AG09309 (cell line): ENCODE data around the gene AK5.
A peak's percentile ranks its signal among the peaks of the same experiment; 100 is the strongest.

Experiments
- DNase-seq: peaks from one replicate; pipeline ENCODE4 v3.0.0-alpha.2; 2010; ENCODE audit warnings: low read depth
- H3K4me3 ChIP-seq: 2 replicates; pipeline ENCODE4 v1.5.1; 2011; ENCODE audit warnings: mild to moderate bottlenecking, low read depth, low read length, moderate library complexity; ENCODE audit not compliant: control insufficient read depth
- TF ChIP-seq, protein P1 (sequence below): IDR thresholded peaks from 2 replicates; pipeline ENCODE4 v1.5.1; 2011; ENCODE audit warnings: mild to moderate bottlenecking, low read depth, low read length, inconsistent platforms; ENCODE audit not compliant: insufficient read depth, control insufficient read depth; ENCODE audit errors: missing control alignments

AK5 gene

DNA sequence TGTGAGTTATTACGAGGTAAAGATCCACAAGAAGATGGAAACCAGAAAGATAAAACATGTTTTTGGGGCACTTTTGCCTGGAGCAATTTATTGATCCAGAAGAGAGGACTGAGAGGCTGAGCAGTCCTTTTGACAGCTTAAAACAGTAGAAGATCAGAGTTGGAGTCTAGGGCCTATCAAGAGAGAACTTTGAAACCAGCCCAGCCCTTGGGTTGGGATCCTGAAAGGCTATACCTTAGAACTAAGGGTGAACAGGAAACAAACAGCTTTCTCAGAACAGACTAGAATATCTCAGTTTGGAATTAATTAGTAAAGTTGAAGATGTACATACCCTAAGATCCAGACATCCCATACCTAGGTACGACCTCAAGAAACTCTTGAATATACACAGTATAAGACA lies 311.1 kb downstream of the AK5 start:
- TF ChIP-seq, protein P1, sequence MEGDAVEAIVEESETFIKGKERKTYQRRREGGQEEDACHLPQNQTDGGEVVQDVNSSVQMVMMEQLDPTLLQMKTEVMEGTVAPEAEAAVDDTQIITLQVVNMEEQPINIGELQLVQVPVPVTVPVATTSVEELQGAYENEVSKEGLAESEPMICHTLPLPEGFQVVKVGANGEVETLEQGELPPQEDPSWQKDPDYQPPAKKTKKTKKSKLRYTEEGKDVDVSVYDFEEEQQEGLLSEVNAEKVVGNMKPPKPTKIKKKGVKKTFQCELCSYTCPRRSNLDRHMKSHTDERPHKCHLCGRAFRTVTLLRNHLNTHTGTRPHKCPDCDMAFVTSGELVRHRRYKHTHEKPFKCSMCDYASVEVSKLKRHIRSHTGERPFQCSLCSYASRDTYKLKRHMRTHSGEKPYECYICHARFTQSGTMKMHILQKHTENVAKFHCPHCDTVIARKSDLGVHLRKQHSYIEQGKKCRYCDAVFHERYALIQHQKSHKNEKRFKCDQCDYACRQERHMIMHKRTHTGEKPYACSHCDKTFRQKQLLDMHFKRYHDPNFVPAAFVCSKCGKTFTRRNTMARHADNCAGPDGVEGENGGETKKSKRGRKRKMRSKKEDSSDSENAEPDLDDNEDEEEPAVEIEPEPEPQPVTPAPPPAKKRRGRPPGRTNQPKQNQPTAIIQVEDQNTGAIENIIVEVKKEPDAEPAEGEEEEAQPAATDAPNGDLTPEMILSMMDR, result no peak
- H3K4me3 ChIP-seq, result no peak overlapping the region
- no peak for DNase-seq

DNA sequence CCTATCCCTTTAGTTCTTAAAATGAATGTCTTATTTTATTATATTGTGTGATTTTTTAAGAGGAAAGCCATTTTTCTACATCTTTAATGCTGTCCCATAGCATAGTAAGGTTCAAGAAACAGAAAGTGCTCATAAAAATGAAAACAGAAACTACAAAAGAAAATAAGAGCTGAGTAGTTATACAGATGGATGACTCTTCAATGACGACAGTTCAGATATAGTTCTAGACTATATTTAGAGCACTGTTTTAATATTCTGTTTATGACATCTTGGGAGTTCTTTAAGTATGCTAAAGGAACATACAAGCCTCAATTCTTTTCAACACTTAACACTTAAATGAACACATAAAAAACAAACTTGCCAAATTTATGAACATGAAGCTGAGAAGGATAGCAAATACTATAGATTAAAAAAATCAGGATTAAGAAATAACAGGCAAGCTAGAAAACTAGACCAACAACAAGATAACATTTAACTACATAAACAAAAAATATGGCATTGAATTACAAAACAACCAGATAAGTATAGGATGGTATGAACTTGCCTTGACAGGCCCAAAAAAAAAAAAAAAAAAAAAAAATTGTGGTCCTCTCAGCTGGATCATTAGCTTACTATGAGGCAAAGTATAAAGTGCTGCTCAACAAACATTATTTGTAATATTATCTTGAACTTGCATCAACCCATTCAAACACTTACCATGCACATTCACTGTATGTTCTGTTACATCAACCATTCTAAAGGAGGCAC lies 312.7 kb downstream of the AK5 start:
- TF ChIP-seq, protein P1, result no peak
- no peak overlapping the region for H3K4me3 ChIP-seq
- DNase-seq, result no peak

DNA sequence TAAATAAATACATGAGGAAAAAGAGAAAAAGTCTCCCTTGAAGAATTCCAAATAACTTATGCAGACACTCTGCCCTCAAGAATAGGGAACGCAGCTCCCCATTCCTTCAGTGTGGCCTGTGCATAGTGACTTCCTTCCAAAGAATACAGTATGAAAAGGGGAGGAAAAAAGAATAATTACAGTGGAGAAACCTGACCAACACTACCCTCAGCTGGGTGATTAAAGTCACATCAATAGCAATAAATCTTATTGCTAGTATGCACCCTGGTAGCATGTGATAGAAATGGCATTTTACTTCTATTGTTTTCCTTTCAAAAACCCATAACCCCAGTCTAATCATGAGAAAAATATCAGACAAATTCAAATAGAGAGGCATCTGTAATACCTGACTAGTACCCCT lies 315.5 kb downstream of the AK5 start:
- H3K4me3 ChIP-seq, result no peak overlapping the region
- DNase-seq, result no peak

DNA sequence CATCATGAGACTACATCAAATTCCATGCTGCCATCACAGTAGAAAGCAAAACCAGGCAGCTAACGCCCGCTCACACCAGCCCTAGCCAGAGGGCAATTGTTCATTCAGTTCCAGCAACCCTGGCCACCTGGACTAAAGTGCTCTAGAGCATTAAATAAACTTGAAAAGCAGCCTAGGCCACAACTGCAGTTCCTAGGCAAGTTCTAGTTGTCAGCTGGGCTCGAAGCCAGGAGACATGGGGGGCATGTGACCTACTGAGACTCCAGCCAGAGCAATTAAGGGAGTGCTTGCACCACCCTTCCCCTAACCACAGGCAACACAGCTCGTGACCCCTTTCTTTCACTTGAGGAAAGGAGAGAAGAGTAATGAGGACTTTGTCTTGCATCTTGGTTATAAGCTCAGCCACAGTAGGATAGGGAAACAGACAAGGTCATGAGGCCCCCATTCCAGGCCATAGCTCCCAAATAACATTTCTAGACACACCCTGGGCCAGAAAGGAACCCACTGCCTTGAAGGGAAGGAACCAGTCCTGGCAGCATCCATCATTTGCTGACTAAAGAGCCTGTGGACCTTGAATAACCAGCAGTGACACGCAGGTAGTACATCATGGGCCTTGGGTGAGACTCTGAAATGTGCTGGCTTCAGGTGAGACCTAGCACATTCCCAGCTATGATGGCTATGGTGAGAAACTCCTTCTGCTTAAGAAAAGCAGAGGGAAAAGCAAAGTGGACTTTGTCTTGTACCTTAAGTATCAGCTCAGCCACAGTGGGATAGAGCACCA lies 323.6 kb downstream of the AK5 start:
- H3K4me3 ChIP-seq, result no peak overlapping the region
- peak; percentile 10 for DNase-seq
- TF ChIP-seq, protein P1, result no peak

More for the DNA sequence above, 315.5 kb downstream of the AK5 start:
- TF ChIP-seq, protein P1, result no peak

DNA sequence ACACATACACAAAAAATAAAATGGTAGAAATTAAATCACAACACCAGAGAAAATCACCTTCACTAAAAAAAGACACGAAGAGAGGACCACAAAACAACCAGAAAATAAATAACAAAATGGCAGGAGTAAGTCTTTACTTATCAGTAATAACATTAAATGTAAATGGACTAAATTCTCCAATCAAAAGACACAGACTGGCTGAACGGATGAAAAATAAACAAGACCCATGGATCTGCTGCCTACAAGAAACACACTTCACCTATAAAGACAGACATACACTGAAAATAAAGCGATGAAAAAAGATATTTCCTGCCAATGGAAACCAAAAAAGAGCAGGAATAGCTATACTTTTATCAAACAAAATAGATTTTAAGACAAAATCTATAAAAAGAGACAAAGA lies 327.1 kb downstream of the AK5 start:
- TF ChIP-seq, protein P1, result no peak
- H3K4me3 ChIP-seq, result no peak overlapping the region
- DNase-seq, result no peak
